ENCODE results near the gene DENND6B.

DNA sequence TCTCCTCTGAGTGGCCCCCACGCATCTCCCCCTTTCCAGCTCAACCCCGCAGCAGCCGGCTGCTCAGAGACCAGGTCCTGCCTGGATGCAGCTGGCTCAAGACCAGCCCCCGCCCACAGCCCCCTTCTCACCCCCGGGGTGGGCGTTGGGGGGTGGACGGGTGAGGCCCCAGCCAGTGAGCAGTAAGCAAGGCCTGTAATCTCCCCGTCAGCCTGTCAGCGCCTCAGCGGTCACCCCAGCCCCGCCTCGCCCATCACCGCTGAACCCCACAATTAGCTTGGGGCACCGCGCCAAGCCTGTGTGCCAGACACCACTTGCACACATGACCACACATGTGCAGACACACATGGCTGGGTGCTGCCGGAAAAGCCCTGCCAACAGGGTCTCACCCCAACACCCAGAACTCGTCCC is 25.2 kb downstream of the DENND6B start:
- no peak for TF ChIP-seq GATA2 (IDR thresholded peaks at IDR 0.05; ENCODE audit: insufficient read depth, insufficient read length, low read depth, low read length)
- TF ChIP-seq, protein P1, sequence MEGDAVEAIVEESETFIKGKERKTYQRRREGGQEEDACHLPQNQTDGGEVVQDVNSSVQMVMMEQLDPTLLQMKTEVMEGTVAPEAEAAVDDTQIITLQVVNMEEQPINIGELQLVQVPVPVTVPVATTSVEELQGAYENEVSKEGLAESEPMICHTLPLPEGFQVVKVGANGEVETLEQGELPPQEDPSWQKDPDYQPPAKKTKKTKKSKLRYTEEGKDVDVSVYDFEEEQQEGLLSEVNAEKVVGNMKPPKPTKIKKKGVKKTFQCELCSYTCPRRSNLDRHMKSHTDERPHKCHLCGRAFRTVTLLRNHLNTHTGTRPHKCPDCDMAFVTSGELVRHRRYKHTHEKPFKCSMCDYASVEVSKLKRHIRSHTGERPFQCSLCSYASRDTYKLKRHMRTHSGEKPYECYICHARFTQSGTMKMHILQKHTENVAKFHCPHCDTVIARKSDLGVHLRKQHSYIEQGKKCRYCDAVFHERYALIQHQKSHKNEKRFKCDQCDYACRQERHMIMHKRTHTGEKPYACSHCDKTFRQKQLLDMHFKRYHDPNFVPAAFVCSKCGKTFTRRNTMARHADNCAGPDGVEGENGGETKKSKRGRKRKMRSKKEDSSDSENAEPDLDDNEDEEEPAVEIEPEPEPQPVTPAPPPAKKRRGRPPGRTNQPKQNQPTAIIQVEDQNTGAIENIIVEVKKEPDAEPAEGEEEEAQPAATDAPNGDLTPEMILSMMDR (IDR thresholded peaks at IDR 0.05; ENCODE audit: extremely low read depth in 1 of 2, insufficient read depth in 1 of 2, low read depth in 1 of 2, low read length in 2 of 2): no peak
- TF ChIP-seq POLR2A (IDR thresholded peaks at IDR 0.05; ENCODE audit: low read depth, low read length): no peak
- TF ChIP-seq POLR2AphosphoS5 (IDR thresholded peaks at IDR 0.05; ENCODE audit: insufficient read depth, low read depth, low read length): no peak
- TF ChIP-seq JUN (IDR thresholded peaks at IDR 0.05; ENCODE audit: borderline replicate concordance, insufficient read depth, insufficient read length, low read depth): no peak
- TF ChIP-seq EZH2 (IDR thresholded peaks at IDR 0.05; ENCODE audit: borderline replicate concordance, low read depth, low read length, severe bottlenecking): no peak

Measured in endothelial cell of umbilical vein (primary cell).